Vagina (tissue), 2 donors: ENCODE data around the gene AP2M1.

Experiments
- POLR2A ChIP-seq, 2 donors: fragments of 450-650 bp; IDR thresholded peaks; one replicate each; pipeline ENCODE4 v1.6.1; 2017; ENCODE audit warnings: antibody characterized with exemption in 2 of 2, mild to moderate bottlenecking in 2 of 2, moderate library complexity in 2 of 2
- POLR2AphosphoS5 ChIP-seq, 2 donors: sonication (generic); formaldehyde crosslinking; IDR thresholded peaks; one replicate each; pipeline ENCODE4 v1.9.0; 2017; ENCODE audit warnings: antibody characterized with exemption in 2 of 2, mild to moderate bottlenecking in 2 of 2, low read depth in 1 of 2; ENCODE audit not compliant: insufficient read depth in 1 of 2
- TF ChIP-seq, protein P1 (sequence below), 3 experiments: fragments of 450-650 bp in 2 of 3; fragments of 200-600 bp in 1 of 3; sonication (generic) in 1 of 3; IDR thresholded peaks; one replicate each; pipeline ENCODE4 v1.5.1; 2017 to 2019; ENCODE audit warnings: antibody characterized with exemption in 3 of 3, mild to moderate bottlenecking in 2 of 3, moderate library complexity in 2 of 3

DNA sequence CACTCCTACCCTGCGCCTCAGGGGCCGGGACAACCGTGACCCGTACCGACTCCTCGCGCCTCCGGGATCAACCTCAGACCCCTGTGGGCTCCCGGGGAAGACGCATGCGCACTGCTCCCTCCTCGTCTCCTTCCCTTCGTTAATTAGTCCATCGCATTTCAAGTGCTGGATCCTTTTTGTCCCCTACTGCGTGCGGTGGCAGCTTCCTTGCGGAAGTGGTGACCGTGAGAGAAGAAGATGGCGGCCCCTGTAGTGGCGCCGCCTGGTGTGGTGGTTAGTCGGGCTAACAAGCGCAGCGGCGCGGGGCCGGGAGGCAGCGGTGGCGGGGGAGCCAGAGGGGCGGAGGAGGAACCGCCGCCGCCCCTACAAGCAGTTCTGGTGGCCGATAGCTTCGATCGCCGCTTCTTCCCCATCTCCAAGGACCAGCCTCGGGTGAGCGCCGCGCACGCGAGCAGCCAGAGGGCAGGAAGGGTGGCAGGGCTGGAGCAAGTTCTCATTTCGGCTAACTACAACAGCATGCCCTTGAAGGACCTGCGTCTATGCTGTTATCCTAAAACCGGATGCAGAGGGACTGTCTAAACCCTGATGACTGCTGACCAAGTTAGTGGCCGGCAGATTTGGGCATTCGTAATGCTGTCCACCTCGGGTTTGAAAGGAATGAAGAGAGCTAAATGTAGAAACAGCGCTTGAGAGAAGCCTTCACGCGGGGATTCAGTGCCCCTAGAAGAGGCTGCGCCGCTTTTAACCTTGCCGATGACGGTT lies 39.3 kb upstream of the AP2M1 start, which contains the start of gene EIF2B5:
- TF ChIP-seq, protein P1, sequence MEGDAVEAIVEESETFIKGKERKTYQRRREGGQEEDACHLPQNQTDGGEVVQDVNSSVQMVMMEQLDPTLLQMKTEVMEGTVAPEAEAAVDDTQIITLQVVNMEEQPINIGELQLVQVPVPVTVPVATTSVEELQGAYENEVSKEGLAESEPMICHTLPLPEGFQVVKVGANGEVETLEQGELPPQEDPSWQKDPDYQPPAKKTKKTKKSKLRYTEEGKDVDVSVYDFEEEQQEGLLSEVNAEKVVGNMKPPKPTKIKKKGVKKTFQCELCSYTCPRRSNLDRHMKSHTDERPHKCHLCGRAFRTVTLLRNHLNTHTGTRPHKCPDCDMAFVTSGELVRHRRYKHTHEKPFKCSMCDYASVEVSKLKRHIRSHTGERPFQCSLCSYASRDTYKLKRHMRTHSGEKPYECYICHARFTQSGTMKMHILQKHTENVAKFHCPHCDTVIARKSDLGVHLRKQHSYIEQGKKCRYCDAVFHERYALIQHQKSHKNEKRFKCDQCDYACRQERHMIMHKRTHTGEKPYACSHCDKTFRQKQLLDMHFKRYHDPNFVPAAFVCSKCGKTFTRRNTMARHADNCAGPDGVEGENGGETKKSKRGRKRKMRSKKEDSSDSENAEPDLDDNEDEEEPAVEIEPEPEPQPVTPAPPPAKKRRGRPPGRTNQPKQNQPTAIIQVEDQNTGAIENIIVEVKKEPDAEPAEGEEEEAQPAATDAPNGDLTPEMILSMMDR (IDR thresholded peaks at IDR 0.05) = peak in 2 of 3 experiments; percentile 14 to 42
- TF ChIP-seq POLR2AphosphoS5 (IDR thresholded peaks at IDR 0.05; ENCODE audit: insufficient read depth in 1 of 2, low read depth in 1 of 2) = peak; percentile 94 to 97
- peak in 1 of 2 donors; percentile 37 for TF ChIP-seq POLR2A (IDR thresholded peaks at IDR 0.05)
